H1 (cell line): ENCODE results near the gene GGA2. TPM values are rescaled to one million over a fixed set of nuclear protein-coding genes. Genes with fewer than 3 reads are reported as not detected.

ENCODE experiments used
- CTCF ChIA-PET: fragments of 300-600 bp; sonication (Branson Sonifier 250); formaldehyde crosslinking; loops from one replicate; lab custom pipeline; 2021; ENCODE audit not compliant: partially characterized antibody; lab: Charles Lee
- POLR2A ChIA-PET: fragments of 300-600 bp; sonication (Branson Sonifier 250); formaldehyde crosslinking; loops from one replicate; lab custom pipeline; 2021; ENCODE audit warnings: inconsistent platforms; ENCODE audit not compliant: partially characterized antibody; lab: Charles Lee
- DNase-seq, 2 experiments: peaks; one replicate each; pipeline versions ENCODE4 v3.0.0 to v3.0.0-alpha.2; 2010 to 2022; ENCODE audit warnings: low spot score in 2 of 2, low read depth in 1 of 2, mixed read lengths in 1 of 2
- FAIRE-seq: peaks from 2 replicates; lab custom pipeline; 2011; peaks lifted over from hg19 to GRCh38; lab: Jason Lieb, UNC
- H2AFZ ChIP-seq: 2 replicates; pipeline ENCODE4 v1.8.1; 2012; ENCODE audit warnings: low read length, inconsistent platforms
- H2AK5ac ChIP-seq: 2 replicates; pipeline ENCODE4 v1.6.1; 2013; ENCODE audit warnings: low read depth, low read length
- H2BK120ac ChIP-seq: replicated peaks from 2 replicates; pipeline ENCODE3; 2013; ENCODE audit warnings: low read depth, low read length, inconsistent platforms
- H2BK12ac ChIP-seq: 2 replicates; pipeline ENCODE4 v1.6.1; 2013; ENCODE audit warnings: low read depth, low read length
- H2BK15ac ChIP-seq: 2 replicates; pipeline ENCODE4 v1.6.1; 2013; ENCODE audit warnings: low read length
- H2BK20ac ChIP-seq: 2 replicates; pipeline ENCODE4 v1.6.1; 2013; ENCODE audit warnings: low read length
- H2BK5ac ChIP-seq: 2 replicates; pipeline ENCODE4 v1.6.1; 2013; ENCODE audit warnings: low read depth, low read length
- H3K14ac ChIP-seq: 2 replicates; pipeline ENCODE4 v1.6.1; 2013; ENCODE audit warnings: inconsistent platforms; ENCODE audit not compliant: insufficient read length
- H3K18ac ChIP-seq: 2 replicates; pipeline ENCODE4 v1.6.1; 2013; ENCODE audit warnings: low read length; ENCODE audit errors: extremely low read depth
- H3K23ac ChIP-seq: 2 replicates; pipeline ENCODE4 v1.6.1; 2013; ENCODE audit warnings: inconsistent platforms; ENCODE audit not compliant: insufficient read length
- H3K23me2 ChIP-seq: 2 replicates; pipeline ENCODE4 v1.6.1; 2013; ENCODE audit warnings: low read depth, low read length
- H3K27ac ChIP-seq: 2 replicates; pipeline ENCODE4 v1.6.1; 2011; ENCODE audit warnings: low read depth, low read length, inconsistent platforms
- H3K27me3 ChIP-seq, 4 experiments: replicated peaks in 1 of 4; 1 replicate in 1 of 4; 2 replicates in 3 of 4; pipeline versions ENCODE4 v1.6.1 to v1.8.1; 2011 to 2013; ENCODE audit warnings: low read length in 3 of 4, mild to moderate bottlenecking in 3 of 4, inconsistent platforms in 2 of 4, mixed read lengths in 2 of 4, moderate library complexity in 1 of 4; ENCODE audit not compliant: control insufficient read depth in 3 of 4, insufficient read depth in 3 of 4; ENCODE audit errors: extremely low read depth in 1 of 4
- H3K36me3 ChIP-seq, 4 experiments: 2 replicates each; pipeline versions ENCODE4 v1.6.1 to v1.8.1; 2011 to 2013; ENCODE audit warnings: mild to moderate bottlenecking in 4 of 4, low read length in 3 of 4, moderate library complexity in 2 of 4, control low read depth in 1 of 4, inconsistent platforms in 1 of 4; ENCODE audit not compliant: insufficient read depth in 4 of 4, control insufficient read depth in 2 of 4
- H3K4ac ChIP-seq: replicated peaks from 2 replicates; pipeline ENCODE3; 2013; ENCODE audit warnings: low read length, low read depth, mixed read lengths, inconsistent platforms; ENCODE audit not compliant: insufficient read length
- H3K4me1 ChIP-seq, 4 experiments: replicated peaks in 1 of 4; 1 replicate in 1 of 4; 2 replicates in 3 of 4; pipeline versions ENCODE4 v1.6.1 to v1.8.1; 2011 to 2013; ENCODE audit warnings: low read length in 3 of 4, inconsistent platforms in 2 of 4, mixed read lengths in 1 of 4; ENCODE audit not compliant: insufficient read depth in 4 of 4, control insufficient read depth in 3 of 4
- H3K4me2 ChIP-seq, 2 experiments: 2 replicates each; pipeline versions ENCODE4 v1.6.1 to v1.8.1; 2011 to 2013; ENCODE audit warnings: low read depth in 2 of 2, low read length in 2 of 2, control low read depth in 1 of 2, inconsistent platforms in 1 of 2, mild to moderate bottlenecking in 1 of 2; ENCODE audit not compliant: insufficient read depth in 1 of 2
- H3K4me3 ChIP-seq, 4 experiments: fragments of 200-600, 300-600 bp in 1 of 4; sonication (generic), shearing (Covaris generic), sonication (Bioruptor Twin) in 1 of 4; 2 replicates each; pipeline versions ENCODE4 v1.5.1 to v1.8.1; 2011 to 2016; ENCODE audit warnings: low read length in 4 of 4, low read depth in 3 of 4, control low read depth in 2 of 4, inconsistent platforms in 2 of 4, mild to moderate bottlenecking in 2 of 4, mixed read lengths in 1 of 4, moderate library complexity in 1 of 4; ENCODE audit not compliant: insufficient read depth in 2 of 4; ENCODE audit errors: extremely low read depth in 1 of 4
- H3K56ac ChIP-seq: replicated peaks from 2 replicates; pipeline ENCODE3; 2013; ENCODE audit warnings: low read depth, mild to moderate bottlenecking, mixed read lengths, low read length, inconsistent platforms; ENCODE audit not compliant: insufficient read length
- H3K79me1 ChIP-seq: 2 replicates; pipeline ENCODE4 v1.6.1; 2013; ENCODE audit warnings: low read depth, low read length, control low read depth
- H3K79me2 ChIP-seq, 2 experiments: 2 replicates each; pipeline versions ENCODE4 v1.6.1 to v1.8.1; 2012 to 2013; ENCODE audit warnings: low read length in 2 of 2, mild to moderate bottlenecking in 2 of 2, inconsistent platforms in 1 of 2; ENCODE audit not compliant: insufficient read depth in 2 of 2, control insufficient read depth in 1 of 2
- H3K9ac ChIP-seq, 4 experiments: replicated peaks in 1 of 4; 1 replicate in 1 of 4; 2 replicates in 3 of 4; pipeline versions ENCODE4 v1.6.1 to v1.8.1; 2011 to 2013; ENCODE audit warnings: low read depth in 3 of 4, low read length in 3 of 4, control low read depth in 2 of 4, mild to moderate bottlenecking in 2 of 4, moderate library complexity in 2 of 4, inconsistent platforms in 1 of 4; ENCODE audit errors: extremely low read depth in 1 of 4
- H3K9me3 ChIP-seq, 2 experiments: 2 replicates each; pipeline versions ENCODE4 v1.6.1 to v1.8.1; 2012 to 2013; ENCODE audit warnings: mild to moderate bottlenecking in 2 of 2, moderate library complexity in 2 of 2, control low read depth in 1 of 2, inconsistent platforms in 1 of 2, low read depth in 1 of 2, low read length in 1 of 2, mixed read lengths in 1 of 2; ENCODE audit not compliant: insufficient read depth in 2 of 2
- H4K20me1 ChIP-seq, 2 experiments: replicated peaks in 1 of 2; 2 replicates each; pipeline versions ENCODE3 to v1.8.1; 2011 to 2013; ENCODE audit warnings: inconsistent platforms in 2 of 2, low read length in 2 of 2, mild to moderate bottlenecking in 1 of 2; ENCODE audit not compliant: insufficient read depth in 2 of 2, control insufficient read depth in 1 of 2
- H4K5ac ChIP-seq: 2 replicates; pipeline ENCODE4 v1.6.1; 2013; ENCODE audit warnings: low read length, low read depth, mixed read lengths, inconsistent platforms; ENCODE audit not compliant: insufficient read length
- H4K8ac ChIP-seq: 2 replicates; pipeline ENCODE4 v1.8.0; 2013; ENCODE audit warnings: mild to moderate bottlenecking, moderate library complexity, low read length, inconsistent platforms; ENCODE audit not compliant: insufficient read depth; ENCODE audit errors: extremely low read depth
- H4K91ac ChIP-seq: replicated peaks from 2 replicates; pipeline ENCODE3; 2013; ENCODE audit warnings: low read length, mixed read lengths, inconsistent platforms; ENCODE audit not compliant: insufficient read length
- ATF3 ChIP-seq: IDR thresholded peaks from 2 replicates; pipeline ENCODE4 v1.6.1; 2011; ENCODE audit warnings: low read depth, mild to moderate bottlenecking, low read length; ENCODE audit not compliant: insufficient read depth
- BRCA1 ChIP-seq: IDR thresholded peaks from 2 replicates; pipeline ENCODE4 v1.6.1; 2012; ENCODE audit warnings: low read depth, low read length, improper control_type of control experiment
- EGR1 ChIP-seq: IDR thresholded peaks from 2 replicates; pipeline ENCODE4 v1.6.1; 2011; ENCODE audit warnings: low read depth, low read length, borderline replicate concordance
- FOSL1 ChIP-seq: IDR thresholded peaks from 2 replicates; pipeline ENCODE4 v1.6.1; 2011; ENCODE audit warnings: mild to moderate bottlenecking, low read depth, low read length, moderate library complexity; ENCODE audit not compliant: insufficient read depth
- GABPA ChIP-seq: IDR thresholded peaks from 2 replicates; pipeline ENCODE4 v1.6.1; 2011; ENCODE audit warnings: mild to moderate bottlenecking, low read length, moderate library complexity, borderline replicate concordance; ENCODE audit not compliant: insufficient read depth
- HDAC6 ChIP-seq: IDR thresholded peaks from one replicate; pipeline ENCODE4 v1.7.1; 2012; ENCODE audit warnings: low read depth, mild to moderate bottlenecking, inconsistent platforms, low read length, moderate library complexity
- NANOG ChIP-seq: IDR thresholded peaks from 2 replicates; pipeline ENCODE4 v1.6.1; 2011; ENCODE audit warnings: low read length, low read depth, mild to moderate bottlenecking, inconsistent platforms; ENCODE audit not compliant: insufficient read depth, poor library complexity, severe bottlenecking
- POLR2AphosphoS5 ChIP-seq: IDR thresholded peaks from 2 replicates; pipeline ENCODE4 v1.6.1; 2011; ENCODE audit warnings: low read depth, low read length
- RBBP5 ChIP-seq: IDR thresholded peaks from 2 replicates; pipeline ENCODE4 v1.7.1; 2012; ENCODE audit warnings: low read depth, mild to moderate bottlenecking, inconsistent platforms, low read length, moderate library complexity, borderline replicate concordance
- RNF2 ChIP-seq: fragments of 200-900, 300-1000 bp; sonication (generic); IDR thresholded peaks from 2 replicates; pipeline ENCODE4 v1.7.1; 2016; ENCODE audit warnings: borderline replicate concordance, low read depth, mild to moderate bottlenecking, antibody characterized with exemption, low read length; ENCODE audit not compliant: poor library complexity, severe bottlenecking; ENCODE audit errors: missing control alignments
- TAF1 ChIP-seq: IDR thresholded peaks from 2 replicates; pipeline ENCODE4 v1.6.1; 2011; ENCODE audit warnings: mild to moderate bottlenecking, low read depth, low read length
- WGBS, 2 experiments: shearing (Covaris generic) in 1 of 2; methylation state at CpG; one replicate each; pipeline versions ENCODE4 v1.1.6 to v1.1.7; 2013 to 2015; ENCODE audit warnings: low lambda C conversion rate in 2 of 2, mixed read lengths in 2 of 2, inconsistent platforms in 1 of 2, low coverage in 1 of 2, missing lambda C conversion rate in 1 of 2; ENCODE audit not compliant: insufficient replicate concordance in 2 of 2, insufficient coverage in 1 of 2, insufficient read length in 1 of 2; ENCODE audit errors: extremely low coverage in 1 of 2, missing lambda C conversion rate in 1 of 2; 5-methylcytosine and 5-hydroxymethylcytosine counted together
- polyA plus RNA-seq, 7 experiments: library from polyadenylated mRNA; depleted of rRNA in 3 of 7; stranded (reverse) in 5 of 7; unstranded in 2 of 7; fragments of >200 nt in 5 of 7; fragments of 200-250 nt in 2 of 7; gene quantifications; 1 replicate in 5 of 7; 2 replicates in 1 of 7; 4 replicates in 1 of 7; pipeline versions ENCODE4 v1.2.1 to v1.2.3, GENCODE V29; 2011 to 2013; ENCODE audit warnings: missing spikeins in 2 of 7, mixed read lengths in 2 of 7
- total RNA-seq: library from RNA; stranded (reverse); fragmentation: NEBNext Ultra II Directional; extraction: Animal tissue kit (Norgen Biotek cat#: 25700); gene quantifications from 2 replicates; pipeline ENCODE4 v1.2.1, GENCODE V29; 2021

The GGA2 gene
- total and polyA plus RNA-seq, 2 of the 8 experiments (the other 6 are each of a cell fraction or from before 2014, with no cell fraction given): 65.8 to 114 TPM

- H3K23me2 ChIP-seq: no peaks in the 10 kb centered on the region
- no peak overlapping the region for H2BK12ac ChIP-seq
- H3K56ac ChIP-seq: no peak overlapping the region
- no peaks in the 10 kb centered on the region for H3K9me3 ChIP-seq
- no peak overlapping the region for H2BK5ac ChIP-seq
- H3K4me1 ChIP-seq: no peaks in the 10 kb centered on the region
- 90% methylated on average over 1 of the region's 1 CpG; no CpG with 5 or more reads in 1 of the 2 experiments for WGBS, 2 experiments
- no peak for FAIRE-seq
- TF ChIP-seq ATF3: no peak
- TF ChIP-seq EGR1: no peak
- TF ChIP-seq NANOG: no peak
- no peak for TF ChIP-seq POLR2AphosphoS5
- TF ChIP-seq RNF2: no peak
- TF ChIP-seq HDAC6: no peak
- no peak for TF ChIP-seq TAF1
- no peak for TF ChIP-seq BRCA1
- TF ChIP-seq GABPA: no peak
- no peak for TF ChIP-seq RBBP5
- TF ChIP-seq FOSL1: no peak
- no peak overlapping the region for H3K4ac ChIP-seq
- no peaks in the 10 kb centered on the region for H3K27me3 ChIP-seq
- H4K20me1 ChIP-seq: peaks cover 0 to 6% of the 10 kb centered on the region in 2 experiments
- no peak overlapping the region for H3K18ac ChIP-seq
- no peak overlapping the region for H2AK5ac ChIP-seq
- H3K9ac ChIP-seq: no peak overlapping the region
- POLR2A ChIA-PET: interaction anchor here (0.6 kb wide), 1 partner anchor 14 kb away, joined by 3 read pairs; no protein-coding TSS in a partner anchor
- no peak overlapping the region for H4K5ac ChIP-seq
- H2BK15ac ChIP-seq: no peak overlapping the region
- no peak overlapping the region for H4K8ac ChIP-seq
- H3K23ac ChIP-seq: no peak overlapping the region
- no peak overlapping the region for H3K4me3 ChIP-seq
- no peak overlapping the region for H3K27ac ChIP-seq
- peaks cover 19 to 72% (median 55%) of the 10 kb centered on the region in 4 experiments for H3K36me3 ChIP-seq
- no peak overlapping the region for H2BK20ac ChIP-seq
- H2BK120ac ChIP-seq: no peak overlapping the region
- H3K79me1 ChIP-seq: no peaks in the 10 kb centered on the region
- DNase-seq: no peak
- H3K4me2 ChIP-seq: no peak overlapping the region
- no peak overlapping the region for H2AFZ ChIP-seq
- CTCF ChIA-PET: interaction anchor here (0.7 kb wide), 1 partner anchor 12 kb away, joined by 3 read pairs; no protein-coding TSS in a partner anchor
- no peak overlapping the region for H3K14ac ChIP-seq
- H4K91ac ChIP-seq: no peak overlapping the region
- H3K79me2 ChIP-seq: no peaks in the 10 kb centered on the region
Observed at GRCh38 chr16:23532448-23532847, 22.2 kb upstream of the GGA2 start.
